Activated gamma-delta T cell (primary cell): ENCODE results near the gene FAM161A.

ENCODE experiments used
- DNase-seq: peaks from one replicate; lab custom pipeline; 2025; lab: John Stamatoyannopoulos, UW

The FAM161A gene

GRCh38 chr2:61787941-61788563 lies 65.8 kb downstream of the FAM161A start:
- DNase-seq = no peak

- no peak for DNase-seq
Observed at GRCh38 chr2:61786876-61787275, 67.0 kb downstream of the FAM161A start.

- DNase-seq = no peak
Observed at GRCh38 chr2:61785583-61785982, 68.3 kb downstream of the FAM161A start.

GRCh38 chr2:61784643-61785042 lies 69.2 kb downstream of the FAM161A start:
- DNase-seq = no peak

GRCh38 chr2:61775956-61776570 lies 77.8 kb downstream of the FAM161A start:
- DNase-seq = no peak
